Measurements from ENCODE around the gene CTAG1A. TPM values are rescaled to one million over a fixed set of nuclear protein-coding genes. Genes with fewer than 3 reads are reported as not detected.

The CTAG1A gene
- total and polyA plus RNA-seq, 9 of the 15 experiments (the other 6 are each of a cell fraction or from before 2014, with no cell fraction given) = 0.32 TPM; not detected in 8

DNA sequence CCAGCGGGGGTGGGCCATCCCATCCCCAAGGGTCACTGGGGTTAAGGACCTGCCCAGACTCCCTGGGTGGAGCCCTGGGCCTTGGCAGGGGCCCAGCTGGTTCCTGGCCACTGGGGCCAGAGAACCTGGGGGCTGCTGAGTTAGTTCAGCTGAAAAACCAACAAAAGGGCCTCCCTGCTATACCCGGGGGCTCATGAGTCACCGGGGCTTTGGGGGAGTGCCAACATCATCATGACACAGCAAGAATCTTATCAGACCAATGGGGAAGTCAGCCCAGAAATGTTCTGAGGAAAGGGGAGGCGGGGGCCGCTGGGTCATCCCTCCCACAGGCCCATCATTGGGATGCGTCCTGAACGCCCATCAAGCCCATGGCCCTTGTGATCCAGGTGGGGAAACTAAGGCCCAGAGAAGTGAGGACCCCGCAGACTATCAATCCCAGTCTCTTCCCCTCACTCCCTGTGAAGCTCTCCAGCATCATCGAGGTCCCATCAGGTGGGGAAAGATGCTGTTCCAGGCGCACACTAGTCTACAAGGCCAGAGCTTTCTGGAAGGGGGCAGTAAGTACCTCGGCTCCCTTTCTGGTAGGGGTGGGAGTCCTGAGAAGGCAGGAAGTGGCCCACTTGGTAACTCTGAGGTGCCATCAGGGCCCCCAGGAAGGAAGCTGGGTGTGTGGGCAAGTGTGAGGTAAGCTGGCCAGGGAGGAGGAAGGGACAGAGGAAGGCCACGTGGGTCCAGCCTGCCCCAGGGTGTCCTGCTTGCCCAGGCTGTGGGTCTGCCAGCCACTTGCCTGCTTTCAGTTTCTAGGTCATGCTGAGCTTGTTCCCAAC, 42.8 kb upstream of the CTAG1A start (continued):
- TF ChIP-seq HMG20A (CRISPR knock-in tag; conservative IDR thresholded peaks at IDR 0.05) (no peak), CCNT2 (IDR thresholded peaks at IDR 0.05; ENCODE audit: borderline replicate concordance, extremely low read depth, insufficient read length, low read depth, low read length) (peak; percentile 30), CAMTA2 (CRISPR knock-in tag; conservative IDR thresholded peaks at IDR 0.05) (no peak), RBFOX2 (IDR thresholded peaks at IDR 0.05; ENCODE audit: low read depth, low read length) (peak; percentile 70), ZEB2 (IDR thresholded peaks at IDR 0.05) (no peak; the same call in 1 of the 2 replicates), ZNF57 (CRISPR knock-in tag; IDR thresholded peaks at IDR 0.05) (no peak), ZNF444 (CRISPR knock-in tag; IDR thresholded peaks at IDR 0.05) (no peak), ZNF140 (CRISPR knock-in tag; IDR thresholded peaks at IDR 0.05) (no peak), ZNF165 (CRISPR knock-in tag; IDR thresholded peaks at IDR 0.05; ENCODE audit: borderline replicate concordance) (no peak), NONO (IDR thresholded peaks at IDR 0.05; ENCODE audit: low read depth in 2 of 2, low read length in 1 of 2) (no peak), LEF1 (IDR thresholded peaks at IDR 0.05) (peak; percentile 70; the same call in 1 of the 2 replicates), SP2 (IDR thresholded peaks at IDR 0.05; ENCODE audit: extremely low read depth, low read depth, low read length, poor library complexity, severe bottlenecking) (no peak), ZNF263 (CRISPR knock-in tag; IDR thresholded peaks at IDR 0.05; ENCODE audit: borderline replicate concordance) (no peak), MAFG (tag; conservative IDR thresholded peaks at IDR 0.05) (peak; percentile 97), ESRRA (IDR thresholded peaks at IDR 0.05; ENCODE audit: borderline replicate concordance, low read depth) (peak; percentile 42; the same call in 1 of the 2 replicates), NCOR1 (IDR thresholded peaks at IDR 0.05) (no peak), PTBP1 (IDR thresholded peaks at IDR 0.05; ENCODE audit: low read depth, low read length) (no peak), NR3C1 (CRISPR knock-in tag; IDR thresholded peaks at IDR 0.05) (no peak), CHD2 (IDR thresholded peaks at IDR 0.05; ENCODE audit: low read depth, low read length) (no peak), ZNF644 (tag; IDR thresholded peaks at IDR 0.05; ENCODE audit: low read depth) (no peak), CEBPG (CRISPR knock-in tag; IDR thresholded peaks at IDR 0.05) (0 out of 2 replicates have a peak, but pooled peaks have one; percentile 6), CEBPG (tag; conservative IDR thresholded peaks at IDR 0.05 in 1 of 2, IDR thresholded peaks at IDR 0.05 in 1 of 2) (no peak), MECOM (CRISPR knock-in tag; IDR thresholded peaks at IDR 0.05) (no peak), ZC3H11A (IDR thresholded peaks at IDR 0.05; ENCODE audit: low read depth, low read length) (no peak), ILK (tag; IDR thresholded peaks at IDR 0.05; ENCODE audit: borderline replicate concordance, low read depth) (no peak)
- TF ChIP-seq, protein P1, sequence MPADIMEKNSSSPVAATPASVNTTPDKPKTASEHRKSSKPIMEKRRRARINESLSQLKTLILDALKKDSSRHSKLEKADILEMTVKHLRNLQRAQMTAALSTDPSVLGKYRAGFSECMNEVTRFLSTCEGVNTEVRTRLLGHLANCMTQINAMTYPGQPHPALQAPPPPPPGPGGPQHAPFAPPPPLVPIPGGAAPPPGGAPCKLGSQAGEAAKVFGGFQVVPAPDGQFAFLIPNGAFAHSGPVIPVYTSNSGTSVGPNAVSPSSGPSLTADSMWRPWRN (IDR thresholded peaks at IDR 0.05; ENCODE audit: low read depth) = no peak
- TF ChIP-seq, protein P2, sequence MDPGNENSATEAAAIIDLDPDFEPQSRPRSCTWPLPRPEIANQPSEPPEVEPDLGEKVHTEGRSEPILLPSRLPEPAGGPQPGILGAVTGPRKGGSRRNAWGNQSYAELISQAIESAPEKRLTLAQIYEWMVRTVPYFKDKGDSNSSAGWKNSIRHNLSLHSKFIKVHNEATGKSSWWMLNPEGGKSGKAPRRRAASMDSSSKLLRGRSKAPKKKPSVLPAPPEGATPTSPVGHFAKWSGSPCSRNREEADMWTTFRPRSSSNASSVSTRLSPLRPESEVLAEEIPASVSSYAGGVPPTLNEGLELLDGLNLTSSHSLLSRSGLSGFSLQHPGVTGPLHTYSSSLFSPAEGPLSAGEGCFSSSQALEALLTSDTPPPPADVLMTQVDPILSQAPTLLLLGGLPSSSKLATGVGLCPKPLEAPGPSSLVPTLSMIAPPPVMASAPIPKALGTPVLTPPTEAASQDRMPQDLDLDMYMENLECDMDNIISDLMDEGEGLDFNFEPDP (CRISPR knock-in tag; IDR thresholded peaks at IDR 0.05) = no peak
